ENCODE data around the gene FBXO30.

GRCh38 chr6:145802141-145802540 lies 12.5 kb downstream of the FBXO30 start:
- TF ChIP-seq, protein P1, sequence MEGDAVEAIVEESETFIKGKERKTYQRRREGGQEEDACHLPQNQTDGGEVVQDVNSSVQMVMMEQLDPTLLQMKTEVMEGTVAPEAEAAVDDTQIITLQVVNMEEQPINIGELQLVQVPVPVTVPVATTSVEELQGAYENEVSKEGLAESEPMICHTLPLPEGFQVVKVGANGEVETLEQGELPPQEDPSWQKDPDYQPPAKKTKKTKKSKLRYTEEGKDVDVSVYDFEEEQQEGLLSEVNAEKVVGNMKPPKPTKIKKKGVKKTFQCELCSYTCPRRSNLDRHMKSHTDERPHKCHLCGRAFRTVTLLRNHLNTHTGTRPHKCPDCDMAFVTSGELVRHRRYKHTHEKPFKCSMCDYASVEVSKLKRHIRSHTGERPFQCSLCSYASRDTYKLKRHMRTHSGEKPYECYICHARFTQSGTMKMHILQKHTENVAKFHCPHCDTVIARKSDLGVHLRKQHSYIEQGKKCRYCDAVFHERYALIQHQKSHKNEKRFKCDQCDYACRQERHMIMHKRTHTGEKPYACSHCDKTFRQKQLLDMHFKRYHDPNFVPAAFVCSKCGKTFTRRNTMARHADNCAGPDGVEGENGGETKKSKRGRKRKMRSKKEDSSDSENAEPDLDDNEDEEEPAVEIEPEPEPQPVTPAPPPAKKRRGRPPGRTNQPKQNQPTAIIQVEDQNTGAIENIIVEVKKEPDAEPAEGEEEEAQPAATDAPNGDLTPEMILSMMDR (conservative IDR thresholded peaks at IDR 0.05; ENCODE audit: low read length), result no peak
- no peak for TF ChIP-seq EZH2phosphoT487 (IDR thresholded peaks at IDR 0.05; ENCODE audit: borderline replicate concordance, low read depth, low read length)

Data from OCI-LY7 (cell line).